PC-9 (cell line): Measurements from ENCODE around the gene ELL2. TPM values are rescaled to one million over a fixed set of nuclear protein-coding genes. Genes with fewer than 3 reads are reported as not detected.

Experiments used
- BruUV-seq: library from RNA; stranded (reverse); fragments of 400-500 nt; replicated peaks from 2 replicates; lab custom pipeline; 2021; lab: Mats Ljungman, UMichigan
- CTCF ChIA-PET: fragments of 300-600 bp; sonication (Branson Sonifier 250); formaldehyde crosslinking; loops from one replicate; lab custom pipeline; 2022; ENCODE audit warnings: antibody characterized with exemption; lab: Charles Lee
- POLR2A ChIA-PET: fragments of 300-600 bp; sonication (Branson Sonifier 250); formaldehyde crosslinking; loops from one replicate; lab custom pipeline; 2022; ENCODE audit warnings: antibody characterized with exemption; ENCODE audit not compliant: unreplicated experiment; lab: Charles Lee
- DNase-seq, 2 experiments: peaks; one replicate each; pipeline versions ENCODE4 v3.0.0 to v3.0.0-alpha.2; 2015 to 2022; ENCODE audit warnings: mixed read lengths in 1 of 2
- H2AFZ ChIP-seq: fragments of 200-600 bp; sonication (generic); 2 replicates; pipeline ENCODE4 v1.8.1; 2017; ENCODE audit warnings: antibody characterized with exemption
- H3F3A ChIP-seq: fragments of 200-600 bp; sonication (generic); 2 replicates; pipeline ENCODE4 v1.8.1; 2017; ENCODE audit warnings: antibody characterized with exemption, mild to moderate bottlenecking, low read depth; ENCODE audit not compliant: insufficient read depth
- H3K27ac ChIP-seq: fragments of 200-600 bp; sonication (generic); 2 replicates; pipeline ENCODE4 v1.6.1; 2016; ENCODE audit warnings: mixed run types
- H3K27me3 ChIP-seq: fragments of 200-600 bp; sonication (generic); 2 replicates; pipeline ENCODE4 v1.6.1; 2016; ENCODE audit warnings: low read depth, mixed run types; ENCODE audit not compliant: insufficient read depth
- H3K36me3 ChIP-seq: fragments of 200-600 bp; sonication (generic); 2 replicates; pipeline ENCODE4 v1.6.1; 2016; ENCODE audit warnings: low read depth, mixed run types
- H3K4me1 ChIP-seq: fragments of 200-600 bp; sonication (generic); replicated peaks from 2 replicates; pipeline ENCODE4 v1.6.1; 2016; ENCODE audit warnings: mixed run types; ENCODE audit not compliant: insufficient read depth
- H3K4me2 ChIP-seq: fragments of 200-600 bp; sonication (generic); 2 replicates; pipeline ENCODE4 v1.6.1; 2017; ENCODE audit warnings: mixed run types
- H3K4me3 ChIP-seq: fragments of 200-600 bp; sonication (generic); 2 replicates; pipeline ENCODE4 v1.6.1; 2016; ENCODE audit warnings: mixed run types
- H3K79me2 ChIP-seq: fragments of 200-600 bp; sonication (generic); 2 replicates; pipeline ENCODE4 v1.6.1; 2017; ENCODE audit warnings: low read depth, mixed run types
- H3K9me2 ChIP-seq: fragments of 200-600 bp; sonication (generic); 2 replicates; pipeline ENCODE4 v1.8.1; 2017; ENCODE audit warnings: mild to moderate bottlenecking; ENCODE audit not compliant: insufficient read depth
- H3K9me3 ChIP-seq: fragments of 200-600 bp; sonication (generic); 2 replicates; pipeline ENCODE4 v1.8.1; 2016; ENCODE audit warnings: low read depth; ENCODE audit not compliant: insufficient read depth
- H4K20me1 ChIP-seq: fragments of 200-600 bp; sonication (generic); 2 replicates; pipeline ENCODE4 v1.8.1; 2017; ENCODE audit not compliant: insufficient read depth
- CTCF ChIP-seq: fragments of 200-600 bp; sonication (generic); conservative IDR thresholded peaks from 2 replicates; pipeline ENCODE4 v1.6.1; 2017; ENCODE audit warnings: mixed run types, antibody characterized with exemption, mild to moderate bottlenecking, moderate library complexity
- EZH2 ChIP-seq: fragments of 200-600 bp; sonication (generic); IDR thresholded peaks from 2 replicates; pipeline ENCODE4 v1.8.0; 2017; ENCODE audit warnings: antibody characterized with exemption, low read depth
- intact Hi-C: fragments of 100-400 bp; cut with micrococcal nuclease; formaldehyde crosslinking; loops from one replicate; pipeline ENCODE4 v1.10.0; 2022; ENCODE audit not compliant: unreplicated experiment
- total RNA-seq: library from RNA; stranded (reverse); gene quantifications from 2 replicates; pipeline ENCODE4 v1.2.3, GENCODE V29; 2021

The ELL2 gene
- total RNA-seq, 1 experiment from 2014 or later, result 25.5 TPM

- intact Hi-C loops, result no loop called here
- TF ChIP-seq EZH2 (no peak), CTCF (no peak)
- DNase-seq, result no peak
- Histone ChIP-seq H3K9me3 (no peaks in the 10 kb centered on the region), H3K27me3 (no peaks in the 10 kb centered on the region), H3K27ac (no peak overlapping the region), H3K4me1 (no peaks in the 10 kb centered on the region), H3F3A (no peaks in the 10 kb centered on the region), H3K36me3 (peaks cover 15% of the 10 kb centered on the region), H3K4me2 (no peak overlapping the region), H3K4me3 (no peak overlapping the region), H3K79me2 (no peaks in the 10 kb centered on the region), H2AFZ (no peak overlapping the region), H3K9me2 (no peaks in the 10 kb centered on the region), H4K20me1 (no peaks in the 10 kb centered on the region)
- BruUV-seq, result no TSS peak
- POLR2A ChIA-PET, result no interaction called here
- CTCF ChIA-PET, result no interaction called here
Measured at GRCh38 chr5:95895771-95896170, 65.9 kb downstream of the ELL2 start.

DNA sequence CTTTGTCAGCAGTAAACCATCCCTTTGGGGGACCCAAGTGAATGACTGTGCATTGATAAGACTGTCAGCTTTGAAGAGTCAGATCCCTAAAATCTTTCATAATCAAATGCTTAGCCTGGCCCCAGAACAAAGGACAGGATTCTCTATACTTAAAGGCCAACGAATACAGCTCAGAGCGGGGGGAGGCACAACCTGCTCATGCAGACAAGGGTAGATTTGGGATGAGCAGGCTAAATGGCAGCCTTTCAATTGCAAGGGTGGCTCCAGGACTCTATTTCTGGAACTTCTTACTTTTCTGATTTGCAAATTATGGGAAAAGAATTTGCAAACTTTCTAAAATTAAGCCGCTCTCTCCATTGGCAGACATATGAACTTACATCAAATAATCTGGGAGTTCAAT, 66.4 kb downstream of the ELL2 start:
- ChIA-PET POLR2A (interaction anchor here (0.7 kb wide), 1 partner anchor 59 kb away, joined by 10 read pairs; no protein-coding TSS in a partner anchor), CTCF (no interaction called here)

DNA sequence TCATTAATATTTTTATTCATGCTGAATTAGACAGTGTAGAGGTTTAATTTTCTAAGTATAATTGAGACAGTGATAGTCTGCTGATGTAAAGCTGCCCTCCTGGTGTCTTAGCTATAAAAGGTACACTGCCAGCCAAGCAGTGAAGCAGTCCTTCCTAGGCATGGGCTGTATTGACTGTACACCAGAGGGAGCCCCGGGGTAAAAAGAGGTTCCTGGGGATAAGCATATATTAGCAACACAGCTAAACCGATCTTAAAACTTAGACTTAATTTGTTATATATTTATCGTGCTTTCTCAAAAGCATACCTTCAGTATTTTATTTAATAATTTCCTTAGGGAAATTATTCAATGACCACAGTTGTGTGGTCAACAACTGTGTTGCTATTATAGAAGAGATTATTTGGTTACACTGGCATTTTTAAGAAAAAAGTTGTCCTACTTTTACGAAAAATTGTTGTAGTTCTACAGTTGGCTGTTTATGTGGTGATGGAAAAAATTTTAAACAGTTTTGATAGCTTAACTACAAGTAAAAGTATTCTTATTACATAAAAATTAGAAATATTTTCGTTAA, 68.8 kb downstream of the ELL2 start:
- Histone ChIP-seq H3F3A (no peaks in the 10 kb centered on the region; the same call in 1 of the 2 replicates), H3K27me3 (no peaks in the 10 kb centered on the region), H3K4me2 (no peak overlapping the region), H3K27ac (no peak overlapping the region), H3K4me1 (no peaks in the 10 kb centered on the region), H3K9me2 (no peaks in the 10 kb centered on the region), H2AFZ (no peak overlapping the region), H3K79me2 (no peaks in the 10 kb centered on the region; the same call in 1 of the 2 replicates), H3K4me3 (no peak overlapping the region), H3K9me3 (no peaks in the 10 kb centered on the region), H4K20me1 (no peaks in the 10 kb centered on the region), H3K36me3 (peaks cover 14% of the 10 kb centered on the region)
- intact Hi-C loops, result loop anchor here (1.0 to 5.0 kb wide), 2 partner anchors 64 to 443 kb away; no protein-coding TSS in a partner anchor
- DNase-seq, result peak in 1 of 2 experiments; percentile 37
- ChIA-PET POLR2A (no interaction called here), CTCF (interaction anchor here (1.1 kb wide), 1 partner anchor 444 kb away, joined by 7 read pairs; no protein-coding TSS in a partner anchor)
- no TSS peak for BruUV-seq
- TF ChIP-seq CTCF, result peak; percentile 57
- no peak for TF ChIP-seq EZH2

More for the DNA sequence above, 66.4 kb downstream of the ELL2 start:
- Histone ChIP-seq H3K79me2 (no peaks in the 10 kb centered on the region), H3K36me3 (peaks cover 16% of the 10 kb centered on the region), H4K20me1 (no peaks in the 10 kb centered on the region), H3K4me3 (no peak overlapping the region), H3K9me3 (no peaks in the 10 kb centered on the region), H3K4me1 (no peaks in the 10 kb centered on the region), H3K27ac (no peak overlapping the region), H3F3A (no peaks in the 10 kb centered on the region), H3K27me3 (no peaks in the 10 kb centered on the region), H3K4me2 (no peak overlapping the region), H2AFZ (no peak overlapping the region), H3K9me2 (no peaks in the 10 kb centered on the region)
- TF ChIP-seq EZH2 (no peak), CTCF (no peak)
- intact Hi-C loops, result no loop called here
- no TSS peak for BruUV-seq
- no peak for DNase-seq
